HG02943 (cell line): ENCODE results near the gene BRIP1.
"Not testable (repeated sequence)": the region's sequence is repeated elsewhere in the genome, so short reads cannot be mapped to it uniquely, and the experiment has no call there.

Experiments
- ATAC-seq: cut with Tn5 transposase; IDR thresholded peaks from one replicate; pipeline ENCODE4 v1.9.1; 2021; ENCODE audit warnings: mild to moderate bottlenecking, low read depth, moderate library complexity; ENCODE audit not compliant: unreplicated experiment

BRIP1 gene

GRCh38 chr17:61674609-61675008 lies 188.7 kb downstream of the BRIP1 start:
- ATAC-seq = not testable (repeated sequence)

- not testable (repeated sequence) for ATAC-seq
Observed at GRCh38 chr17:61673019-61673897, 190.1 kb downstream of the BRIP1 start.

- ATAC-seq = no peak
Observed at GRCh38 chr17:61672140-61672539, 191.2 kb downstream of the BRIP1 start.

GRCh38 chr17:61670691-61671090 lies 192.6 kb downstream of the BRIP1 start:
- ATAC-seq = no peak

GRCh38 chr17:61669522-61669921 lies 193.8 kb downstream of the BRIP1 start:
- no peak for ATAC-seq

- no peak for ATAC-seq
Observed at GRCh38 chr17:61668486-61668885, 194.8 kb downstream of the BRIP1 start.

GRCh38 chr17:61666406-61667088 lies 196.8 kb downstream of the BRIP1 start:
- not testable (repeated sequence) for ATAC-seq

- no peak for ATAC-seq
Observed at GRCh38 chr17:61663310-61663709, 200.0 kb downstream of the BRIP1 start.

- no peak for ATAC-seq
Observed at GRCh38 chr17:61662741-61663140, 200.6 kb downstream of the BRIP1 start.

- ATAC-seq = no peak
Observed at GRCh38 chr17:61662186-61662585, 201.1 kb downstream of the BRIP1 start.

GRCh38 chr17:61660746-61661485 lies 202.4 kb downstream of the BRIP1 start:
- no peak for ATAC-seq

GRCh38 chr17:61659437-61659836 lies 203.9 kb downstream of the BRIP1 start:
- no peak for ATAC-seq

GRCh38 chr17:61658183-61658582 lies 205.1 kb downstream of the BRIP1 start:
- no peak for ATAC-seq

GRCh38 chr17:61657338-61657737 lies 206.0 kb downstream of the BRIP1 start:
- ATAC-seq = no peak

GRCh38 chr17:61656721-61657217 lies 206.6 kb downstream of the BRIP1 start:
- no peak for ATAC-seq

GRCh38 chr17:61650749-61651148 lies 212.6 kb downstream of the BRIP1 start:
- no peak for ATAC-seq

GRCh38 chr17:61648587-61648986 lies 214.7 kb downstream of the BRIP1 start:
- no peak for ATAC-seq

- no peak for ATAC-seq
Observed at GRCh38 chr17:61647047-61647446, 216.3 kb downstream of the BRIP1 start.

- ATAC-seq = no peak
Observed at GRCh38 chr17:61646482-61646881, 216.8 kb downstream of the BRIP1 start.

- no peak for ATAC-seq
Observed at GRCh38 chr17:61645920-61646319, 217.4 kb downstream of the BRIP1 start.
